ENCODE results near the gene RABGAP1. TPM values are rescaled to one million over a fixed set of nuclear protein-coding genes. Genes with fewer than 3 reads are reported as not detected.

Gene RABGAP1
- total RNA-seq, 3 donors from 2014 or later: 54.5 to 130 (median 55.9) TPM

GRCh38 chr9:122912671-122912963, 28.2 kb upstream of the RABGAP1 start:
- Histone ChIP-seq H3K4me3 (peak overlapping the region; percentile 60), H3K4me1 (ENCODE audit: low read depth) (no peaks in the 10 kb centered on the region), H3K36me3 (ENCODE audit: low read depth) (no peaks in the 10 kb centered on the region), H3K9me3 (no peaks in the 10 kb centered on the region)
- DNase-seq (no peak), ATAC-seq (no peak)
- TF ChIP-seq, protein P1, sequence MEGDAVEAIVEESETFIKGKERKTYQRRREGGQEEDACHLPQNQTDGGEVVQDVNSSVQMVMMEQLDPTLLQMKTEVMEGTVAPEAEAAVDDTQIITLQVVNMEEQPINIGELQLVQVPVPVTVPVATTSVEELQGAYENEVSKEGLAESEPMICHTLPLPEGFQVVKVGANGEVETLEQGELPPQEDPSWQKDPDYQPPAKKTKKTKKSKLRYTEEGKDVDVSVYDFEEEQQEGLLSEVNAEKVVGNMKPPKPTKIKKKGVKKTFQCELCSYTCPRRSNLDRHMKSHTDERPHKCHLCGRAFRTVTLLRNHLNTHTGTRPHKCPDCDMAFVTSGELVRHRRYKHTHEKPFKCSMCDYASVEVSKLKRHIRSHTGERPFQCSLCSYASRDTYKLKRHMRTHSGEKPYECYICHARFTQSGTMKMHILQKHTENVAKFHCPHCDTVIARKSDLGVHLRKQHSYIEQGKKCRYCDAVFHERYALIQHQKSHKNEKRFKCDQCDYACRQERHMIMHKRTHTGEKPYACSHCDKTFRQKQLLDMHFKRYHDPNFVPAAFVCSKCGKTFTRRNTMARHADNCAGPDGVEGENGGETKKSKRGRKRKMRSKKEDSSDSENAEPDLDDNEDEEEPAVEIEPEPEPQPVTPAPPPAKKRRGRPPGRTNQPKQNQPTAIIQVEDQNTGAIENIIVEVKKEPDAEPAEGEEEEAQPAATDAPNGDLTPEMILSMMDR (IDR thresholded peaks at IDR 0.05): no peak
- intact Hi-C loops (cut with DNase I, micrococcal nuclease): no loop called here

- TF ChIP-seq, protein P1 (IDR thresholded peaks at IDR 0.05): no peak
- ATAC-seq (peak; percentile 99), DNase-seq (peak; percentile 73 to 85 (median 76))
- intact Hi-C loops (cut with DNase I, micrococcal nuclease): no loop called here
- no peaks in the 10 kb centered on the region for H3K36me3 ChIP-seq (ENCODE audit: low read depth)
- peak within 1 kb of the TSS; percentile 60 for H3K4me3 ChIP-seq
- no peaks in the 10 kb centered on the region for H3K9me3 ChIP-seq
- no peaks in the 10 kb centered on the region for H3K4me1 ChIP-seq (ENCODE audit: low read depth)
Observed at GRCh38 chr9:122912964-122913673, 27.7 kb upstream of the RABGAP1 start, which contains the start of gene ZBTB6. Gene ZBTB6 (minus strand): TSS chr9:122913323. CDS start chr9:122912072, 1,251 bp downstream.

DNA sequence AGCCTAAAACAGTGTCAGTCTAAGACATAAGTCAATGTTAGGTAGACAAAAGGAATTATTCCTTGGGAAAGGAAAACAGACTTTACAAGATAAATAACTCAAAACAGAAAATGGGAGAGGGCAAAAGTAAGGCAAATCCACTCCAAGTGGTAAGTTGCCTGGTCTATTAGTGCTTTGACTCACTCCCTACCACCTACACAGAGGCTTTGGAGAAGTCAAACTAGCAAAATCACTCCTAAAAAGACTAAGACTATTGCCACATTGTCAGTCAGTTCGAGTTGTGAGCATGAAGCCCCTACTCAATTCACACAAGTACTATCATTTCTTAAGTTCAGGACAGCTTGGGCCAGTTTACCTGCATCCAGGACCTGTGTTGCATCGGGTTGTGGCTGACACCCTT, 22.5 kb upstream of the RABGAP1 start:
- ATAC-seq (no peak), DNase-seq (no peak)
- Histone ChIP-seq H3K36me3 (ENCODE audit: low read depth) (no peaks in the 10 kb centered on the region), H3K4me3 (no peak overlapping the region), H3K4me1 (ENCODE audit: low read depth) (no peaks in the 10 kb centered on the region), H3K9me3 (no peaks in the 10 kb centered on the region)
- intact Hi-C loops (cut with DNase I, micrococcal nuclease): no loop called here
- TF ChIP-seq, protein P1 (IDR thresholded peaks at IDR 0.05): no peak

- TF ChIP-seq, protein P1 (IDR thresholded peaks at IDR 0.05): no peak
- Histone ChIP-seq H3K4me3 (no peak overlapping the region), H3K9me3 (no peaks in the 10 kb centered on the region), H3K36me3 (ENCODE audit: low read depth) (no peaks in the 10 kb centered on the region), H3K4me1 (ENCODE audit: low read depth) (no peaks in the 10 kb centered on the region)
- intact Hi-C loops (cut with DNase I, micrococcal nuclease): no loop called here
- ATAC-seq (no peak), DNase-seq (no peak)
Observed at GRCh38 chr9:122922713-122923112, 18.1 kb upstream of the RABGAP1 start.

GRCh38 chr9:122923947-122924346, 16.9 kb upstream of the RABGAP1 start:
- Histone ChIP-seq H3K4me1 (ENCODE audit: low read depth) (no peaks in the 10 kb centered on the region), H3K4me3 (no peak overlapping the region), H3K9me3 (no peaks in the 10 kb centered on the region), H3K36me3 (ENCODE audit: low read depth) (no peaks in the 10 kb centered on the region)
- TF ChIP-seq, protein P1 (IDR thresholded peaks at IDR 0.05): no peak
- DNase-seq: no peak
- no peak for ATAC-seq
- intact Hi-C loops (cut with DNase I, micrococcal nuclease): no loop called here

Measured in mucosa of descending colon (tissue), 3 donors.